Fibroblast of the aortic adventitia (primary cell): ENCODE results near the gene LRP1B. TPM values are rescaled to one million over a fixed set of nuclear protein-coding genes. Genes with fewer than 3 reads are reported as not detected.

Source experiments
- DNase-seq: peaks from one replicate; pipeline ENCODE4 v3.0.0-alpha.2; 2010; ENCODE audit warnings: low read depth
- H3K4me3 ChIP-seq: 2 replicates; pipeline ENCODE4 v1.5.1; 2011; ENCODE audit warnings: low read depth, mild to moderate bottlenecking, control low read depth, low read length, moderate library complexity
- total RNA-seq: library from RNA; depleted of rRNA; stranded (reverse); fragments of >200 nt; gene quantifications from 2 replicates; pipeline ENCODE4 v1.2.3, GENCODE V29; 2012; ENCODE audit warnings: low replicate concordance
- TF ChIP-seq, protein P1 (sequence below): IDR thresholded peaks from 2 replicates; pipeline ENCODE4 v1.5.1; 2011; ENCODE audit warnings: mild to moderate bottlenecking, low read length, control low read depth, inconsistent platforms; ENCODE audit not compliant: insufficient read depth

Gene LRP1B
- total RNA-seq, 1 donor: 0.36 TPM

DNA sequence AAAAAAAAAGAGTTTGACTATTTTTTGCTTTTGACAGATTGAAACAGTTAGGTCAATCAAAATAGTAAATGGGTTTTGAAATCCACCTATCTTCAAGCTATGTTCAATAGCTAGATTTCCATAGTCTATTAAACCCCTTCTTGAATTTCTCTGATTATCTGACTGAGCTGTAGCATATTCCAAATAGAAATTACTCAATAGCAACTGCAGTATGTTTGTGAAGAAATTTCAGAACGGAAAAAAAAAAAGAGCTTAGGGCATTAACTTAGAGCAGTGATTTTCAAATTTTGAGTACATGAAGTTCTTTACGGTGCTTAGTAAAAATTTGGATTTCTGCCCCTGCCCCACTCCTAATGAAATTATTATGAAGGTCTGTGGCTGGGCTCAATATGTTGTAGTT lies 432.3 kb downstream of the LRP1B start:
- H3K4me3 ChIP-seq: no peak overlapping the region
- TF ChIP-seq, protein P1, sequence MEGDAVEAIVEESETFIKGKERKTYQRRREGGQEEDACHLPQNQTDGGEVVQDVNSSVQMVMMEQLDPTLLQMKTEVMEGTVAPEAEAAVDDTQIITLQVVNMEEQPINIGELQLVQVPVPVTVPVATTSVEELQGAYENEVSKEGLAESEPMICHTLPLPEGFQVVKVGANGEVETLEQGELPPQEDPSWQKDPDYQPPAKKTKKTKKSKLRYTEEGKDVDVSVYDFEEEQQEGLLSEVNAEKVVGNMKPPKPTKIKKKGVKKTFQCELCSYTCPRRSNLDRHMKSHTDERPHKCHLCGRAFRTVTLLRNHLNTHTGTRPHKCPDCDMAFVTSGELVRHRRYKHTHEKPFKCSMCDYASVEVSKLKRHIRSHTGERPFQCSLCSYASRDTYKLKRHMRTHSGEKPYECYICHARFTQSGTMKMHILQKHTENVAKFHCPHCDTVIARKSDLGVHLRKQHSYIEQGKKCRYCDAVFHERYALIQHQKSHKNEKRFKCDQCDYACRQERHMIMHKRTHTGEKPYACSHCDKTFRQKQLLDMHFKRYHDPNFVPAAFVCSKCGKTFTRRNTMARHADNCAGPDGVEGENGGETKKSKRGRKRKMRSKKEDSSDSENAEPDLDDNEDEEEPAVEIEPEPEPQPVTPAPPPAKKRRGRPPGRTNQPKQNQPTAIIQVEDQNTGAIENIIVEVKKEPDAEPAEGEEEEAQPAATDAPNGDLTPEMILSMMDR: no peak
- no peak for DNase-seq

DNA sequence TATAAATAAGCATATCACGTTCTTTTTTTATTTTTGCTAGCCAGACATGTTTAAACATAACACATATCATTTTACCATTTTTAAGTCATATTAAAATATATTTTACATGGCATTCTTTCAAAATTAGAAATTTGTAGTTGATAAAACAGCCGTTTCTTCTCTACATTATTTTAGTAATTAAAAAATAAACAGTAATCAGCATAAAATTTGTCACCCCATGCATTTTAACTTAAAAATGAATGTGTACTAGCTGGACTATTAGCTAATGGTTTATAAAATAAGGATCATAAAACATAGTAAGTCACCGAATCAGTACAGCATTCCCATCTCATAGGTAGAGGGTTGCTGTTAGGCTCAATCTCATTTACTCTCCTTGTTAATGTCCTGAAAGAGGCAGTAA lies 433.8 kb downstream of the LRP1B start:
- no peak for DNase-seq
- TF ChIP-seq, protein P1: no peak
- no peak overlapping the region for H3K4me3 ChIP-seq

DNA sequence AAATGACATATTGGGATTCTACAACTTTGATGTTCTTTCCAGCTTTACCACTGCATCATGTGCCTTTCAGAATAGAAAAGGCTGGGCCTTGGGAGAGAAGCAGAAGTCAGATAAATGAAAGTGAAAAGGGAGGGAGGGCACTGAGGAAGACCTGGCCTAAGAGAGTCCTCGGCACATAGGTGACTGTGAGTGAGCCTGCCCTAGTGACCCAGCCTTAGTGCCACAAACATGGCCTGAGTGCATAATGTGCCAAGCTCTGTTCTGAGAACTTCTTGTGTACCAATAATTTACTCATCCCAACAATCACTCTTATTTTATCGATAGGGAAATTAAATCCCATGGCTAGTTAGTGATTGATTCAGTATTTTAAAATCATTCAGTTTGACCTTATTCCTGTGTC lies 436.6 kb downstream of the LRP1B start:
- H3K4me3 ChIP-seq: no peak overlapping the region
- DNase-seq: no peak
- TF ChIP-seq, protein P1: no peak

DNA sequence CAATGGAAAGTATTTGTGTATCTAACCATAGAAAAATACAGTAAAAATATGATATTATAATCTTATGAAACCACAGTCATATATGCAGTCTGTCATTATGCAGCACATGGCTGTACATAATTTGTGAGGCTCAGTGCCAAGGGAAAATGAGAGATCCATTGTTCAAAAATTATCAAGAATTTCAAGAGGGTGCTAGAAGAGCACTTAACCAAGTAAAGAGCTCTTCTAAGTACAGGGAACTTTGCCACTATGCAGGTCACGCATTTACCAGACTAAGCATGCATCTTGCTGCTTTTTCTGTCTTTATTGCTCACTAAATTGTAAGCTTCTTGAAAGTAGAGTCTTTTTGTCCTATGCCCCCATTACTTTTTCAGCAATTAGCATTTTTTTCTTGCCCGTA lies 438.0 kb downstream of the LRP1B start:
- TF ChIP-seq, protein P1: no peak
- no peak overlapping the region for H3K4me3 ChIP-seq
- no peak for DNase-seq

DNA sequence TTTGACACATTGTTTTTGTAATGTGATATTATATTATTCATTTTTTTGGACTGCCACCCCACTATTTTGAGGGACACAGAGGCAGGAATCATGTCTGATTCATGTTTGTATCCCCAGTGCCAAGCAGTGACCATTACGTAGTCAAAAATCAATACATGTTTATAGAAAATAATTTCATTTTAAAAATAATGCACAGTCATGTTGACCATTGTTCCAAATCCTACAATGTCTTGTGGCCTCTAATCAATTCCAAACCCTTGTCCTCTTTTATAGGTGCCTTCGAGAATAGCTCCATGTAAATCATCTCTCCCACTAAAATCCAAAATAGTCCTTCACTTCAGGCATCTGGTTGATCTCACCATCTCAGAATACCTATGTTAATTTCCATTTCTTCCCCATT lies 454.7 kb downstream of the LRP1B start:
- DNase-seq: no peak
- TF ChIP-seq, protein P1: no peak
- H3K4me3 ChIP-seq: no peak overlapping the region

DNA sequence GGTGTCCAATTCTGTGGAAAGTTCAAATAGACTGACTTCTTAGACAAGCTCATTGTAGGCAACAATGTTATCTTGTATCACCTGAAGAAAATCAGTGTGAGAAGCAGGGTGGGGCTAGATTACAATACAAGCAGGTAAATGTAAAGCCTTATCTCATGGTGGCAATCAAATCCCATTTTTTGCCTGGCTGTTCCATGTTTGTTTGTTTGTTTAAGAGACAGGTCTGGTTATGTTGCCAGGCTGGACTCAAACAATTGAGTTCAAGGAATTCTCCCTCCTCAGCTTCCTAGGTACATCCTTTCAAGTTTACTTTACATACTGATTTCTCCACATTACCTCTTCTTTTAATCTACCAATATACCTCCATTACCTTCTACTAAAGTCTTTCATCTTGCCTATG lies 464.6 kb downstream of the LRP1B start:
- no peak overlapping the region for H3K4me3 ChIP-seq
- no peak for DNase-seq
- TF ChIP-seq, protein P1: no peak

DNA sequence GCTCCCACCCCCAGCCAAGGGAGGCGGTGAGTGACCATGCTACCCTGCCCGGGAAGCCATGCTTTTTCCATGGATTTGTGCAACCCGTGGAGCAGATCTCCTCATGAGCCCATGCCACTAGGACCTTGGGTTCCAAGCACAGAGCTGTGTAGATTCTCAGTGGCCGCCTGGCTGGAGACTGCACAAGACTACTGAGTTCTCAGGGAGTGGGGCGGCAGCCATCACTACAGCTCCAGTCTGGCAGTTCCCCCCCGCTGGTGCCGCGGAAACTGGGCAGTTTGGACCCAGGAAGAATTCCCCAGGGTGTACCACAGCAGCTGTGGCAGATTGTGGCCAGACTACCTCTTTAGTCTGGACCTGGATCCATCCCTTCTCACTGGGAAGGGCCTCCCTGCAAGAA lies 470.6 kb downstream of the LRP1B start:
- no peak overlapping the region for H3K4me3 ChIP-seq
- no peak for DNase-seq
- TF ChIP-seq, protein P1: no peak
